WI38 (cell line): ENCODE measurements around the gene SMYD3.

Source experiments
- H3K4me3 ChIP-seq: 2 replicates; pipeline ENCODE4 v1.5.1; 2011; ENCODE audit warnings: low read depth, mild to moderate bottlenecking, control low read depth, low read length
- TF ChIP-seq, protein P1 (sequence below): IDR thresholded peaks from 2 replicates; pipeline ENCODE4 v1.5.1; 2012; ENCODE audit warnings: low read depth, mild to moderate bottlenecking, control low read depth, low read length

SMYD3 gene

GRCh38 chr1:246104927-246105326 lies 402.2 kb downstream of the SMYD3 start:
- TF ChIP-seq, protein P1, sequence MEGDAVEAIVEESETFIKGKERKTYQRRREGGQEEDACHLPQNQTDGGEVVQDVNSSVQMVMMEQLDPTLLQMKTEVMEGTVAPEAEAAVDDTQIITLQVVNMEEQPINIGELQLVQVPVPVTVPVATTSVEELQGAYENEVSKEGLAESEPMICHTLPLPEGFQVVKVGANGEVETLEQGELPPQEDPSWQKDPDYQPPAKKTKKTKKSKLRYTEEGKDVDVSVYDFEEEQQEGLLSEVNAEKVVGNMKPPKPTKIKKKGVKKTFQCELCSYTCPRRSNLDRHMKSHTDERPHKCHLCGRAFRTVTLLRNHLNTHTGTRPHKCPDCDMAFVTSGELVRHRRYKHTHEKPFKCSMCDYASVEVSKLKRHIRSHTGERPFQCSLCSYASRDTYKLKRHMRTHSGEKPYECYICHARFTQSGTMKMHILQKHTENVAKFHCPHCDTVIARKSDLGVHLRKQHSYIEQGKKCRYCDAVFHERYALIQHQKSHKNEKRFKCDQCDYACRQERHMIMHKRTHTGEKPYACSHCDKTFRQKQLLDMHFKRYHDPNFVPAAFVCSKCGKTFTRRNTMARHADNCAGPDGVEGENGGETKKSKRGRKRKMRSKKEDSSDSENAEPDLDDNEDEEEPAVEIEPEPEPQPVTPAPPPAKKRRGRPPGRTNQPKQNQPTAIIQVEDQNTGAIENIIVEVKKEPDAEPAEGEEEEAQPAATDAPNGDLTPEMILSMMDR = no peak

DNA sequence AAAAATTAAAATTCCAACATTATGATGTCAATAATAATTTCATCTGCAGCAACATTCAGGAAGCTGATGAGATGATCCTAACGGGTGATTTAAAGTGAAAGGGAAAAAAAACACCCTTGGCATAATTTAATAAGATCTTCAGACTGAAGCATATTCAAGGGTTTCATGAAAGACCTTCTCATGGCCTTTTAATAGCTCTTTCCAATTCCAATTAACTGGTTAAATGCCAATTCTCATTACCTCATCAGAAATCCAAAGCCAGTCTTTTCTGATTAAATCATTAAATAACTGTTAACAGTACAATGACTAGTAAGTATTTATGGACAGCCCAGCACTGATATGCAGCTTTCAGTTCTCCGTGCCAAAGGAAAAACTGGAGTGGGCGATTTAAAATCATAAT lies 407.5 kb downstream of the SMYD3 start:
- TF ChIP-seq, protein P1 = no peak

More at GRCh38 chr1:246104927-246105326, 402.2 kb downstream of the SMYD3 start:
- H3K4me3 ChIP-seq = no peak overlapping the region

GRCh38 chr1:246096356-246096755 lies 410.7 kb downstream of the SMYD3 start:
- no peak overlapping the region for H3K4me3 ChIP-seq
- TF ChIP-seq, protein P1 = no peak

More for the DNA sequence above, 407.5 kb downstream of the SMYD3 start:
- no peak overlapping the region for H3K4me3 ChIP-seq

- no peak overlapping the region for H3K4me3 ChIP-seq
- TF ChIP-seq, protein P1 = no peak
Measured at GRCh38 chr1:246095443-246095842, 411.6 kb downstream of the SMYD3 start.

GRCh38 chr1:246093230-246093629 lies 413.8 kb downstream of the SMYD3 start:
- TF ChIP-seq, protein P1 = no peak

DNA sequence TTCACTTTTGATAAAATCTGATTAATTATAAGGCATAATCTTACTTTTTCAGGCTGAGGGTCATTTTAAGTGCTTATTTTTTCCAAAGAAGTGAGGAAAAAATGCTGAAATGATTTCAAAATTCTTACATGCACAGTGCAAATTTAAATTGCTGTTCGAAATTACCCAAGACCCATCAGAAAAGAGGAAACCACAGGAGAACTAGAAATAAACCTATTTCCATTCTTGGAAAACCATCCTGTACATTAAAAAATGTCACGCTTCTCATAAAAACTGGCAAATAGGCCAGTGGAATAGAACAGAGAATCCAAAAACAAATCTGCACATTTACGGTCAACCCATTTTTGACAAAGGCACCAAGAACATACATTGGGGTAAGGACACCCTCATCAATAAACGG lies 414.9 kb downstream of the SMYD3 start:
- no peak overlapping the region for H3K4me3 ChIP-seq
- TF ChIP-seq, protein P1 = no peak

More at GRCh38 chr1:246093230-246093629, 413.8 kb downstream of the SMYD3 start:
- no peak overlapping the region for H3K4me3 ChIP-seq

GRCh38 chr1:246091477-246091876 lies 415.6 kb downstream of the SMYD3 start:
- H3K4me3 ChIP-seq = no peak overlapping the region
- TF ChIP-seq, protein P1 = no peak
